Activated CD8-positive, alpha-beta memory T cell treated with anti-CD3 and anti-CD28 coated beads, Interleukin-2, amount 50 U/mL, for 4 hours (primary cell): ENCODE data around the gene WDR26.
A peak's percentile ranks its signal among the peaks of the same experiment; 100 is the strongest.
"Not testable (repeated sequence)": the region's sequence is repeated elsewhere in the genome, so short reads cannot be mapped to it uniquely, and the experiment has no call there.

Experiments used
- DNase-seq: peaks from one replicate; pipeline ENCODE4 v3.0.0-alpha.2; 2020

WDR26 gene

DNA sequence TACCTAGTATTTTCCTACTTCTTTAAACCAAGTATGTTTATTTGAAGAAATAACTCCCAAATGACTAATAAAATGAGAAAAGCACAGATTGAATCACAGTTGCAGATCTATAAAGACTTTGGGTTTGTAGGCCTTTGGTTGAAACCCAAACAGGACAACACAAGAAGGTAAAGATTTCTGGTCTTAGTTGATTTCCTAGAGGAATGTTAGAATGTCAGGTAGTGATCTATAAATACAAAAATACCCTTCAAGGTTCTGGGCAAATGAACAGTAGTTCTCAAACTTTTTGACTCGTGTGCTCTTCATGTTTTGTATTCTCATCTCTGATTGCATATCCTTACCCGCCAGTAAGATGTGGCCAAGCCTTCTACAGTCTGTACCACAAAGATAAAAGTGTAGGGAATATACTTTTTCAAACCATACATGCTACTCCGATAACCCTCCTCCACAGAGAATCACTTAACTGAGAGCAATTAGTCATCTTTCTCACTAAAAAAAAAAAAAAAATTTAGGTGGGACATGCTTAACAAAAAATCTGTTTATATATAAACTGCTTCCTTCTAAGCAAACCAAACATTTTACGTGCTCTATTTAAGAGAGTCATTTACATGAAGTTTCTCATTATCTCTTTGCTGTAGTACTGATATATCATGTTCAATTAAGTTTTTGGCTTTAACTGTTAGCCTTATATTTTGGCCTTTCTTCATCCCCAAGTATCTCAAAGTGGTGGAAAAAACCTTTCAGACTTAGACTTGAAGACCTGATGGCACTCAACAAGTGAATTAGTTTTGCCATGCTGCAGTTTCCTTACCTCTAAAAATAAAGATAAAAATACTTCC is 42.0 kb downstream of the WDR26 start:
- DNase-seq, result no peak

DNA sequence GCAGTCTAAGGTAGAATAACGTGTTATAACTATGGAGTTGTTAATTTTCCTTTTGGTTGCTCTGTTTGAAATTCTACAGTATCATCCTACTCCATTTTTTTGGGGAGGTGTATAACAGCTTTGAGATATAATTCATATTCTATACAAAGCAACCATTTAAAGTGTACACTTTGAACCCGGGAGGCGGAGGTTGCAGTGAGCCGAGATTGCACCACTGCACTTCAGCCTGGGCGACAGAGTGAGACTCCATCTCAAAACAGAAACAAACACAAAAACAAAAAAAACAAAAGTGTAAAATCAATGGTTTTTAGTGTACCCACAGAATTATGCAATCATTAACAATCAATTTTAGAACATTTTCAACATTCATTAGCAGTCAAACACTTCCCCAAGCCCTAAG is 44.1 kb downstream of the WDR26 start:
- no peak for DNase-seq

DNA sequence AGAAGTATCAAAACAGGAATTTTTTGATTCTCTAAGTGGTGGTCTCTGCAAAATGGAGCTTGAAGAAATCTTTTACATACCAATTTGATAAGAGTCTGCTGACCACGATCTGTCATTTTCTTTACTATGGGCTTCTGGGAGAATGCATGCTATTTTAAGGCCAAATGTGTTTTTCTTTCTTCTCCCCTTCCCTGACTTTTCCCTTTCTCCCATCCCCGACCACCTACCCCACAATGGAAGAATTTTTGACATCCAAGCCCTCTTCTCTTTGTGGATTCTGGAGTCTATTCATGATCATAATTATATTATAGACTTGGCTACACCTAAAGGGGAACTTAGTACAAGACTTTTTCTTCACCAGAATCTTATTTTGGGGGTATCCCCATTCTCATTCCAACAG is 46.7 kb downstream of the WDR26 start:
- DNase-seq, result no peak

DNA sequence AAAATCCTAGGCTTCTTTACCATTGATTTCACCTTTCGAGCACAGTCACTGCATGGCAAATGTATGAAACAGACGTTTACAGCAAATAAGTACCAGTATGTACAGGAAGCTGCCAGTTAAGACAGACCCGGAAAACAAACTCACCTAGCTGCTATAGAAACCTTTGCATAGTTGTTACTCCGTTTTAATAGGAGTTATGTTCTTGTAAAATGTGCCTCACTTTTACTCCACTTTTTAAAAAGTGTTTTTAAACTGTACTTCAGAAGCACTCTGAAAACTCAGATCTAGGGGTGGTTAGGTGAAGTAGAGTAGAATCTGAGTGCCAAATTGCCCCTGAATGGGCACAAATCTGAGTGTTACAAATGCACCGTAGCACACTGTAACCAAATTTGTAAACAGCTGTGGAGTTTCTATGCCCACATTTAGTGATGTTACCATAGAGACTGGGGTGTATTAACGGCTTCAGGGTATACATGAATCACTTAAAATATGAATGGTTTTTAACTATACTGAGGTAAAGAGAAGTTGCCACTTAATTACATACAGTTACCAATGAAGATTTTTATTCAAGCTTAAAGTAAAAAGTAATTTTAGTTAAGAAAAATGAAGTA is 47.2 kb downstream of the WDR26 start:
- DNase-seq, result no peak

DNA sequence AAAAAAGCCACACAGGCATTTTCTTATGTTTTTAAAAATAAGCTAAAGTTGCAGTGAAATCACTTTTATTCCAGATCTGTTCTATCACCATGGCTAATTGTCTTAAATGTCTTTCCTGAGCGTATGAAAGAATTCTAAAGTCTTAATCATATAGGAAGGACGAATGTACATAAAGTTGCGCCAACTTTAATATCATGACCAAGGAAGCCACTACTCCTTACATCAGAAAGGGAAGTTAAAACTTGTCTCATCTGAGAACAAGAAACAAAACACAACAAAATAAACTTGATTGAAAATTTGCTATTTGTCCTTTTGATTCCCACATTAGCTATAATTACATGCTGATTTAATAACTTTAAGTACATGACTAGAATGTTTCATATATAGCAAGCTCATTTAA is 51.4 kb downstream of the WDR26 start:
- no peak for DNase-seq

DNA sequence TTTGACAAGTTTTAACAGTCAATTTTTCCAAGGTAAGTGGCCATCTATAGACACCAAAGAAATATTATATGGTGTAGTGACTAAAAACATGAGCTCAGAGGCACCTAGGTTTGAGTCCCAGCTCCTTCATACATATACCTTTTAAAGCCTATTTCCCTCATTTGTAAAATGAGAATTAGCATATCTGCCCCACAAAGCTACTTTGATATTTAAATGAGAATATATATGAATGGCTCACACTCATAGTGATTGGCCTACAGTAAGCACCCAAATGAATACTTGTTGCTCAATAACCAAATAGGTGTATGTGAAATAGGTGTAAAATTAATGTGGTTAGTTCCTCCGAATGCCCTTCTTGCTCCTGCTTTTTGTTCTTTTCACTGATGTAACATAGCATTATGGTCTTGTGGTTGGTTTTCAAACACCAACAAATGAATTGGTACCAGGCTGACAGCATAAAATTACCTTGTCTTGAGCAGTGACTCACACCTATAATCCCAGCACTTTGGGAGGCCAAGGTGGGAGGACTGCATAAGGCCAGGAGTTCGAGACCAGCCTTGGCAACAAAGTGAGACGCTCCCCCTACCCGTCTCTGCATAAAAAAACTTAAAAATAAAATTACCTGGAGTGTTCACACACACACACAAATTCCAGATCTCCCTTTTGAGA is 52.6 kb downstream of the WDR26 start:
- DNase-seq, result no peak

DNA sequence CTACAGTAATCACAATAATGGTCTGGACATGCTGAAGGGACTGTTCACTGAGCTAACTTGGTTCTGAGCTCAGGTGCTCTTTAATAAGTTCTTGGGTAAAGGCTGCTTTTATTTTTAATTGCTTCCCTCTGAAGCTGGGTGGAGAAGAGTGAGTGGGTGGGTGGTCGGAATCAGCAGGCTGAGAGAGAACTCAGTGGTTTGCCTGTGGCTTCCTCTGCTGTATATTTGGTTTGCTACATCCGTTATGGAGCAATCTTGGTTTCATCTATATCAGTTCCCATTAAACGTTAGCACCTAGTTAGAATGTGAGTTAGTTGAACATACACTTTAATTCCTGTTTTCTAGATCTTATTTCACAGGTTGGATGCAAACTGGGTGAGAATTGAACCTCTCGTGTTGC is 54.6 kb downstream of the WDR26 start:
- DNase-seq, result peak; percentile 43

DNA sequence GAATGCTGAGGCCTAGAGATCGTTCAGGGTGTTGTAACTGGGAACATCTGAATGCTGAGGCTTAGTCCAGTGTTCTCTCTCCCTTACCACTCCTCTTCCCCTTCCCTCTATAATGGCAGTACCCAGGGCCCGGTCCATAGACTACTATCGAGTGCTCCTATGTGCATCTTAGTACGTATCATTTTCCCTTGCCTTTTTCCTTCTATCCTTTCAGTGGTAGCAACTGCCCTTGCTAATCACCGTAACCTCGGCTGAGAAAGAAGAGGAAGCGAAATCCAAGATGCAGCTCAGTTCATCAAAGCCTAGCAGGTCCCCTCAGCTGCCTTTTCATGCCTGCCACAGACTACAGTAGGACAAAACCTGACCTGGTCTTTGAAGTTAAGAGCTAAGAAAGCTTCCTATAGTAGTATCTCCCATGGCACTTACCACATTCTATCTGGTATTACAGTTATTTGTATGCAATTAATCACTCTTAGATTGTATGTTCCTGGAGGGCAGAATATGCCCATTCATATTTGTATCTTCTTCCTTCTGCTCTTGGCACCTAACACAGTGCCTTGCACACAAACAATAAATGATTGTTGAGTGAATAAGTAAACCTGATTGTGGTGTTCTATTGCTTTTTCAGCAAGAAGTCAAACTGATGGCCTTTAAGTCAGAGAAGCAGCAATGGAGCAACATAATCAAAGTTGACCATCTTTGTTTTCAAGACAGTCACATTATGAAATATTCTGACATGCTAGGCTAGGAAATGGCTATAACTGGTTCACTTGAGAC is 55.6 kb downstream of the WDR26 start:
- no peak for DNase-seq

DNA sequence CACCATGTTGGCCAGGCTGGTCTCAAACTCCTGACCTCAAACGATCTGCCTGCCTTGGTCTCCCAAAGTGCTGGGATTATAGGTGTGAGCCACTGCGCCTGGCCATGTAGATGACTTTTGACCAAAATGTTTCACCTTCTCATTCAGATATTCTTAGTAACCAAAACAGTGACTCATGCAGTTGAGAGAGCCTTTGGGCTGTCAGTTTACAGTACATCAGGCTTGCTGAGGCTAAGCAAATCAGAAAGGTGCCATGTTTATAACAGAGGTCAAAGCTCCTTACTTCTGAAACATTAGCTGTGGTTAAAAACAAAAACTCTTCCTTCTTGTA is 57.0 kb downstream of the WDR26 start:
- no peak for DNase-seq

DNA sequence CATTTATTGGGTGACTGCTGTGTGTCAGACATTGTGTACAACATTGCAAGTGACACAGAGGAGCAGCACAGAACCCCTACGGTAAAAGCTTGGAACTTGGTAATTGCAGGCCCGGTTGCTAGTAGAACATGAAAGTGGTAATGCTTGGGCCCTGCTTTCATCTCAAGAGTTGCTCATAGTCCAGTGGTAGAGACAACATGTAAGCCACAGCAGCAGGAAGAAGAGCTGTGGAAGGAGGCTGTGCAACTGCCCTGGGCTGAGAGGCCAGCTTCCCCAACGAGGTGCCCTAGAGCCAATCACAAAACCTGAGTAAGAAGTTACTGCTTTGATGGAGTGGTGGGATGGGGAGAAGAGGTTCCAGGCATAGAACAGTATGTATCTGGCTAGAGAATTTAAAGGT is 59.5 kb downstream of the WDR26 start:
- no peak for DNase-seq

DNA sequence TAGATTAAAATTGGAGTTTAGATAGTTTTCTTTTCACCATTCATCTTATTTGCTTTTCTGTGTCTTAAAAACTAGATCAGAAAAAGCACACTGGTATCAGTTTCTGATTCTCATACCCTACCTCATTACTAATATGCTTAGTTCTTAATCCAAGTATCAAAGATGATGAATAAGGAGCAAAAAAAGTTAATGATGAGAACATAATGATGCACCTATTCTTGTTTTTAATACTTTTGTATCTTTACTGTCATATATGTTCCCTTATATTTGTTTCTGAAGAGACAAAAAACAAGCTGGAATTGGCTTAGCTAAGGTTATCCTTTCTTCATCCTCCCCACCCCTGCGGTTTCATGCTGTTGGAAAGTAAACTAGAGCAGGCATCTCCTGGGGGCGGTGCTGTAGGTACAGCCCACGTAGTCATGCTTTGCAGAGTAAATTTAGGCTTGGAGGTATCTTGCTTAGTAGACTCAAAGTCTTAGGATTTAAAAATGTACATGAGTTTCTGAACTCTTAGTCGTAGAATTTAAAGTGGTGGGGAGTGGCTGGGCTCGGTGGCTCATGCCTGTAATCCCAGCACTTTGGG is 61.5 kb downstream of the WDR26 start:
- no peak for DNase-seq

DNA sequence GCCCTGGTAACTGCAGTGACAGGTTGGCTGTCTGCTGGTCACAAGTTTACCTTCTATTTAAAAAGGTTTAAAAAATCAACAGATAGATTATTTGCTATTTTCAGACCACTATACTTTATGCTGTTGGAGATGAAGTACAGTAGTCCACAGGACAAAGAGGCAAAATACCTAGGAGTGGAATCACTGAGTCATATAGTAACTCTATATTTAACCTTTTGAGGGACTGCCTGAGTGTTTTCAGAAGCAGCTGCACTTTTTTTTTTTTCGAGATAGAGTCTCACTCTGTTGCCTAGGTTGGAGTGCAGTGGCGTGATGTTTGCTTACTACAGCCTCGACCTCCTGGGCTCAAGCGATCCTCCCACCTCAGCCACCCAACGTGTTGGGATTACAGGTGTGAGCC is 66.2 kb downstream of the WDR26 start:
- no peak for DNase-seq

DNA sequence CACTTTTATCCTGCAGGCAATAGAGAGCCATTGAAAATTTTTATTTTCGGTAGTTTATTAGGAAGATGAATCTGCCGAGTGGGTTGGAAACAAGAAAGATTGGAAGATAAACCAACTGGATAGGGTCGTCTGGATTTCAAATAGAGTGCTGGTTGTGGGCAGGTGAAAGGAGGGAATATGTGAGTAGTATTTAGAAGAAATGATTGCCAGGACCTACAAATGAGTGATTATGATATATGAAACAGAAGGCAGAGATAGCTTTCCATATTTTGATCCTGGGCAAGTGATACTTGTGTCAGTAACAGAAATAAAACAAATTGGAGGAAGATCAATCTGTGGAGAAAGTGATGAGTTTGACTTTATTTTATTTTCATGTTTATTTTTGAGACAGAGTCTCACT is 75.4 kb downstream of the WDR26 start:
- no peak for DNase-seq

DNA sequence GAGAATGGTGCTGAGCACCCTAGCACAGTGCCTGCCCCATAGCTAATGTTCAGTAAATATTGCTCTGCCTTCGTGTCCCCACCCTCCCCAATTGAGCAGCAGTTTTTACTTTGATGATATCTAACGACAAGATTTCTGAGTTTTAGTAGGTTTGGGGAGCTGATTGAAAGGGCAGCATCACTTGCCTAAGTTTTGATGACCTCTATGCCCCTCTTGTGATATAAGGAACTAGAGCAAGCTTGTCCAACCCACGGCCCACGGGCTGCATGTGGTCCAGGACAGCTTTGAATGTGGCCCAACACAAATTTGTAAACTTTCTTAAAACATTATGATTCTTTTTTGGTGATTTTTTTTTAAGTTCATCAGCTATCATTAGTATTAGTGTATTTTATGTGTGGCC is 76.4 kb downstream of the WDR26 start:
- no peak for DNase-seq

DNA sequence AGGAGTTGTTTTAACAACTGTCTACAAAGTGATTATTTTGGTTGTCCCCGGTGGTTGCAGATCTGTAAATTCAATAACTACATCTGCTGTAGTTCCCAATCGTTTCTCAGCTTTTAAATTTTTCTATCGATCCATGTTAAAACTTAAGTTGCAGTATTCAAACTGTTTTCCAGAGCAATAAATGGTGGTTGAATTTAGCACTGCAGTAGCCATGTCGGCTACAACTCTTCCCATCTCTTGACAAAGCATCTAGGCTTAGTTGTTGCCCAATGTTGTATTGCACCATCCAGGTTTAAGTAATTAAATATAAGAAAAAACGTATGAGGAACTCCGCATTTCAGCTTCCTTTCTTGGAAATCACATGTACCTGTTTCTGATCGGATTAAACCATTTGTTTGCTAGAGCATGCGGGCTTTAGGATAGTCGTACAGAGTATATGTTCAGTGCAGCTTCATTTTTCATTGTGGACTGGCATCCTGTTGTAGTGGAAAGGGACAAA is 76.9 kb downstream of the WDR26 start:
- DNase-seq, result no peak

DNA sequence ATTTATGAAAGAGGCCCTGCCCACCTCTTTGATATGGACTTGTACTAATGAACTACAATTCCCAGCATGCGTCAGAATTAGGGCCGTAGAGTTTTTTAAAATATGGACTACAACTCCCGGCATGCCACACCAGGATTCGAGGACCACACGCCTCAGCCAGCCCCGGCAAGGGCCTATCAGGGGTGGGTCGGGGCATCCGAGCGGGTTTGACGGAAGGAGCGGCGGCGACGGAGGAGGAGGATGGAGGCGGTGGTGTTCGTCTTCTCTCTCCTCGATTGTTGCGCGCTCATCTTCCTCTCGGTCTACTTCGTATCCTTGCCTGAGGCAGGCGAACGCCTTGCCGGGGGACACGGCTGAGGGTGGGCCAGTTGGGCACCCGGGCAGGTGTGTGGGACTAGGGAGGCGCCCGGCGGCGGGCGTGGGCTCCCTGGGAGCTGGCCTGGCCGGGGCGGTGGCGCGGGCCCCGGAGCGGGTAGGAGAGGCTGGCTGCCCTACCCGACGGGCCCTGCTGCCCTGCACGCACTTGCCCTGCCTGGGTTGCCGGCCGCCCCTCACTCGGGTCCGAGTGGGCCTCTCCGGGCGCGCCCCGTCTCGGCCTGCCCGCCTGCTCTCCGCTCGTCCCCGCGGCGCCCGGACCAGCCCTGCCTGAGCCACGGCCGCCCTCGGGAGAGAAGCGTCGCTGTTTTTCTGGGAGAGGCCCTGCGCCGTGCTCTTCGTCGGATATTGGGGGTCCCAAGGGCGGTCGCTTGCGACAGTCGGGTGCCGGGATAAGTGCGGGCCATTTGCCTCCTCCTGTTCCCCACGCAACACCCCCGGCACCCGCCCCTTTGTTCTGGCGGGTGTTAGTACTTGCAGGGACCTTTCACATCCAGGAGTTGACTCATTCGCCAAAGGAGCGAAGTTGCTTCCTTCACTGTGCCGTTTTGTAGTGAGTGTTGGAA is 77.6 kb downstream of the WDR26 start, which contains the start of gene CNIH4:
Gene CNIH4 (plus strand): TSS at position 195 of the 941 bp plus-strand sequence. CDS start 46 bp downstream, at position 241.
- DNase-seq, result peak; percentile 85

DNA sequence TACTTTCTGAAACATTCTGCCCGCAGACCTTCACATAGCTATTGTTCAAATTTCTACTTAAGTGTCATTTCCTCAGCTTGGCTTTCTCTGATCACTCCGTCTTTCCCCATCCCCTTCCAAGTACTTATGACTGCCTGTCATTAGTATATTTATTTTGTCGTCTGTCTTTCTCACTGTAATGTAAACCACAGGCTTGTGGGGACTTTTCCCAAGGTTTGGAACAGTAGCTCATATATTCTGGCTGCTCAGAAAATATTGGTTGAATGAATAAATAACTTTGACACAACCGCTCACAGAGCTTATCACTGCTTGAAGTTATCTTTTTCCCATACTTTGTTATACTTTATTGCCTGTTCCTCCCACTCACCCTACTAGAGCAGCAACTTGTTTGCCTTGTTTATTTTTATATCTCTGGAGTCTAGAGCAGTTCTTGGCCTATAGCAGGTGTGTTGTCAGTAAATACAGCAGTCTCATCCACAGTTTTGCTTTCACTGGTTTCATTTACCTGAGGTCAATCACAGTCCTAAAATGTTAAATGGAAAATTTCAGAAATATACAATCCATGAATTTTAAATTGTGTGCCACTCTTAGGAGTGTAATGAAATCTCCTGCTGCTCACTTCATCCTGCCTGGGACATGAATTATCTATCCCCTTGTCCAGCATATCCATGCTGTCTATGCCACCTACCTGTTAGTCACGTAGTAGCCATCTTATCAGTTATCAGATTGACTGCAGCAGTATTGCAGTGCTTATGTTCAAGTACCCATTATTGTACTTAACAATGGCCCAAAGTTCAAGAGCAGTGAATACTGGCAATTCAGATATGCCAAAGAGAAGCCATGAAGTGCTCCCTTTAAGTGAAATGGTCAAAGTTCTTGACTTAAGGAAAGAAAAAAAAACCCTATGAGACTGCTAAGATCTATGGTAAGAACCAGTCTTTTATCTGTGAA is 80.3 kb downstream of the WDR26 start:
- no peak for DNase-seq

DNA sequence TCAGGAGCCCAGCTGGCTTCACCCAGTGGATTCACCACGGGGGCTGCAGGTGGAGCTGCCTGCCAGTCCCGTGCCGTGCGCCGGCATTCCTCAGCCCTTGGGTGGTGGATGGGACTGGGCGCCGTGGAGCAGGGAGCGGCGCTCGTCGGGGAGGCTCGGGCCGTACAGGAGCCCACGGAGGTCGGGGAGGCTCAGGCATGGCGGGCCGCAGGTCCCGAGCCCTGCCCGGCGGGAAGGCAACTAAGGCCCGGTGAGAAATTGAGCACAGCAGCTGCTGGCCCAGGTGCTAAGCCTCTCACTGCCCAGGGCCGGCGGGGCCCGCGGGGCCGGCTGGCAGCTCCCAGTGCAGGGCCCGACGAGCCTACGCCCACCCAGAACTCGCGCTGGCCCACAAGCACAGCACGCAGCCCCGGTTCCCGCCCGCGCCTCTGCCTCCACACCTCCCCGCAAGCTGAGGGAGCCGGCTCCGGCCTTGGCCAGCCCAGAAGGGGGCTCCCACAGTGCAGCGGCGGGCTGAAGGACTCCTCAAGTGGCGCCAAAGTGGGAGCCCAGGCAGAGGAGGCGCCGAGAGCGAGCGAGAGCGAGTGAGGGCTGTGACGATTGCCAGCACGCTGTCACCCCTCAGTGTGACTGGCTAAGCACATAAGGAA is 82.0 kb downstream of the WDR26 start:
- not testable (repeated sequence) for DNase-seq

DNA sequence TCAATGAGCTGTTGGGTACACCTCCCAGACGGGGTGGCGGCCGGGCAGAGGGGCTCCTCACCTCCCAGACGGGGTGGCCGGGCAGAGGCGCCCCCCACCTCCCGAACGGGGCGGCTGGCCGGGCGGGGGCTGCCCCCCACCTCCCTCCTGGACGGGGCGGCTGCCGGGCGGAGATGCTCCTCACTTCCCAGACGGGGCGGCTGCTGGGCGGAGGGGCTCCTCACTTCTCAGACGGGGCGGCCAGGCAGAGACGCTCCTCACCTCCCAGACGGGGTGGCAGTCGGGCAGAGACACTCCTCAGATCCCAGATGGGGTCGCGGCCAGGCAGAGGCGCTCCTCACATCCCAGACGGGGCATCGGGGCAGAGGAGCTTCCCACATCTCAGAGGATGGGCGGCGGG is 84.9 kb downstream of the WDR26 start:
- not testable (repeated sequence) for DNase-seq

DNA sequence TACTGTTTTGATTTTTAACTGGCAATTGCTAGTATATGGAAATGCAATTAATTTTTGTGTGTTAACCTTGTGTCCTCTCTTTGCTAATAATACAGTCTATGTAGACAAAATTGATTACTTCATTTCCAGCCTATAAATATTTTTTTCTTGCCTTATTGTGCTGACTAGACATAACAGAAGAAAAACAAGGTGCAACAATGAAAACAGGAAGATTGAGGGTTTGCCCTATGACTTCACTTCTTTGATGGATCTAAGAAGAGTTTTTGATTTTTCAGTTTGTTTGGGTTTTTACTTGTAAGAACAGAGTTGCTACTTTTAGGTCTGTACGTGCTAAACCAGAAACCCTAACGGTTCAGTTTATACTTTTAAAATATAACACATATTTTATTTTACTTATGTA is 86.5 kb downstream of the WDR26 start:
- no peak for DNase-seq
